22Rv1 (cell line): ENCODE measurements around the gene IL17RC.

Experiments used
- H3K27ac ChIP-seq: fragments of 450-650 bp; 2 replicates; pipeline ENCODE4 v1.5.1; 2017
- ZFX ChIP-seq: fragments of 450-650 bp; IDR thresholded peaks from 2 replicates; pipeline ENCODE4 v1.6.1; 2017; ENCODE audit warnings: antibody characterized with exemption, borderline replicate concordance
- TF ChIP-seq, protein P1 (sequence below): fragments of 450-650 bp; IDR thresholded peaks from 2 replicates; pipeline ENCODE4 v1.5.1; 2017; ENCODE audit warnings: mild to moderate bottlenecking

Gene IL17RC

DNA sequence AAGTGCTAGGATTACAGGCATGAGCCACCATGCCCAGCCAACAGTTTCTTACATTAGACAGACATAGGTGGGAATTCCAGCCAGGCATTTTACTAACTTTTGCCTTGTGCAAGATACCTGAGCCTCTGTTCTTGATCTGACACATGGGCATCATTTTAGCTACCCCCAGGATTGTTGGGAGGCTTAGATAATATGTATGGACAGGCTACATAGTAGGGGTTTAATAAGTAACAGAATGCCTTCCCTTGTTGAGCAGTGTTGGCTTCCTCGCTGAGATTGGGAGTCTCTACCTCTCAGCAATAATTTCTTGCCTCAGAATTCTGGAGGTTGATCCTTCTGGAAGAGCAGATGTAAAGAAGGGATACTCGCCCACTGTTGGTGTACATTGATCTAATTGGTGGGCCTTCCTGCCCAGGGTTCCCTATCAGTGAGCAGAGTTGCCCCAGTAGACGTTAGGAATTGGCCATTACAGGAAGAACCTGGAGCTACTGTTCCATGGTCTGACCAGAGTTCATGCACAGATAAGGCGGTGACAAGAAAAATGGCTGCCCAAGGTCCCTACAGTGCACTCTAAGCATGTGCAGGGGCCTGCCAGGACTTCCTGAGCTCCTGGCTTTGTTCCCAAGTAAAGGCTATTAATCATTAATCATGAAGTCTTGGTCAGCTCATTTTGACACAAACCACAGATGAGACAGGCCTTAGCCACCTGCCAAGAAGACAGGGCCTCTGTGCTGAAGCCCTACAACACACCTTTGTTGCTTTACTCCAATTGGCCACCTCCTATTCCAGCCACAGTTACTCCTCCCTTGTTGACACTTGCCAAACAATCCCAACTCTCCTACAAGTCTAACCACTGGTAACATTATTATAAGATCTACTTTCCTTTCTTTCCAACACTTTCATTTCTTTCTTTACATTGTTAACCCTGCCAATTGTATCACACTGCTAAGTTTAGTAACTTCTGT lies 19.2 kb upstream of the IL17RC start:
- H3K27ac ChIP-seq: peak overlapping the region; percentile 100
- TF ChIP-seq ZFX: no peak
- TF ChIP-seq, protein P1, sequence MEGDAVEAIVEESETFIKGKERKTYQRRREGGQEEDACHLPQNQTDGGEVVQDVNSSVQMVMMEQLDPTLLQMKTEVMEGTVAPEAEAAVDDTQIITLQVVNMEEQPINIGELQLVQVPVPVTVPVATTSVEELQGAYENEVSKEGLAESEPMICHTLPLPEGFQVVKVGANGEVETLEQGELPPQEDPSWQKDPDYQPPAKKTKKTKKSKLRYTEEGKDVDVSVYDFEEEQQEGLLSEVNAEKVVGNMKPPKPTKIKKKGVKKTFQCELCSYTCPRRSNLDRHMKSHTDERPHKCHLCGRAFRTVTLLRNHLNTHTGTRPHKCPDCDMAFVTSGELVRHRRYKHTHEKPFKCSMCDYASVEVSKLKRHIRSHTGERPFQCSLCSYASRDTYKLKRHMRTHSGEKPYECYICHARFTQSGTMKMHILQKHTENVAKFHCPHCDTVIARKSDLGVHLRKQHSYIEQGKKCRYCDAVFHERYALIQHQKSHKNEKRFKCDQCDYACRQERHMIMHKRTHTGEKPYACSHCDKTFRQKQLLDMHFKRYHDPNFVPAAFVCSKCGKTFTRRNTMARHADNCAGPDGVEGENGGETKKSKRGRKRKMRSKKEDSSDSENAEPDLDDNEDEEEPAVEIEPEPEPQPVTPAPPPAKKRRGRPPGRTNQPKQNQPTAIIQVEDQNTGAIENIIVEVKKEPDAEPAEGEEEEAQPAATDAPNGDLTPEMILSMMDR: no peak

- H3K27ac ChIP-seq: peak overlapping the region; percentile 100
- TF ChIP-seq, protein P1: no peak
- no peak for TF ChIP-seq ZFX
Measured at GRCh38 chr3:9898467-9899241, 18.2 kb upstream of the IL17RC start.

DNA sequence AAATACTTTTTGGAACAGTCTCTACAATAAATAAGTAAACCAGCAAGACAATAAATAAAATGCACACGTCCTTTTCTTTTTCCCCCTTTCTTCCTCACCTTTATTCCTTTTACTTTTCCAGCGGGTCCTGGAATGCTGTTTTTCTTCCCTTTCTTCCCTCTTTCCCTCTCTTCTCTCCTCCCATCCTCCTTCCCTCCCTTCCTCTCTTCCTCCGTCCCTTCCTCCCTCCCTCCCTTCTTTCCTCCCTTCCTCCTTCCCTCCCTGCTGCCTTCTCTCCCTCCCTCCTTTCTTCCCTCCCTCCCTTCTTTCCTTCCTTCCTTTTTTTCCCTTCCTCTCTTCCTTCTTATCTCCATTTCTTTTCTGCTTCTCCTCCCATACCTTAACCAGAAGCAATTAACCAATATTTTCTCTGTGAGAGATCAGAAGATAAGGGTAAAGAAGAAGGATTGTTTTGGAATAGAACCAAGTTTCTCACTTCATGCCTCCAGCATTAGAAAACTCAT lies 17.6 kb upstream of the IL17RC start:
- TF ChIP-seq ZFX: no peak
- TF ChIP-seq, protein P1: no peak
- H3K27ac ChIP-seq: peak overlapping the region; percentile 100

- peak overlapping the region; percentile 100 for H3K27ac ChIP-seq
Measured at GRCh38 chr3:9900965-9901415, 15.9 kb upstream of the IL17RC start.

DNA sequence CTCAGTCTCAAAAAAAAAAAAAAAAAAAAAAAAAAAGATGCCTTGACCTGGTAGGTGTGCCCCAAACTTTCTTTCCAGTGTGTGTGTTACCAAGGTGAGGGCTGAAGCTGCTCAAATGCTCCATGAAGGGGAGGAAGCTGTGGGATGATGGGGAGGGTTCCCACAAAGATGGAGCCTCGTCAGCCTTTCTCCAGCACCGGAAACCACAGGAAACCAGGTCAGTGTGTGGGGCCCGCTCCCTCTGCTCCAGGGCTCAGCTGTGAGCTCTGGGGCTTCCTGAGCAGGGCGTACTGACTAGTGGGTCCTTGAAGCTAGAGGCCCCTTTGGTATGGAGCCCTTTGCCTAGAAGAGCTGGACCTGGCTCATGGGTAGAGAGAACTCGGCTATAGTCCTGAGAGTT lies 14.9 kb upstream of the IL17RC start:
- H3K27ac ChIP-seq: peak overlapping the region; percentile 100
- TF ChIP-seq ZFX: no peak
- TF ChIP-seq, protein P1: no peak

- TF ChIP-seq, protein P1: no peak
- TF ChIP-seq ZFX: no peak
- peak within 1 kb of the TSS; percentile 100 for H3K27ac ChIP-seq
Measured at GRCh38 chr3:9902372-9903237, 14.3 kb upstream of the IL17RC start, which contains the start of gene IL17RE. TSS of gene IL17RE (plus strand) at chr3:9902848. CDS start at chr3:9902933, 85 bp downstream.

GRCh38 chr3:9903238-9903624 lies 13.7 kb upstream of the IL17RC start:
- H3K27ac ChIP-seq: peak overlapping the region; percentile 100
- TF ChIP-seq, protein P1: no peak
- no peak for TF ChIP-seq ZFX
